ENCODE measurements around the gene MAST2.
"Not testable (repeated sequence)": the region's sequence is repeated elsewhere in the genome, so short reads cannot be mapped to it uniquely, and the experiment has no call there.

Gene MAST2

GRCh38 chr1:45857755-45858492 is 54.5 kb downstream of the MAST2 start:
- DNase-seq (ENCODE audit: low spot score) = not testable (repeated sequence)

GRCh38 chr1:45859221-45859620 is 55.8 kb downstream of the MAST2 start:
- DNase-seq (ENCODE audit: low spot score) = no peak

- DNase-seq (ENCODE audit: low spot score) = no peak
These were observed 58.6 kb downstream of the MAST2 start for GRCh38 chr1:45862008-45862407.

- DNase-seq (ENCODE audit: low spot score) = no peak
These were observed 59.8 kb downstream of the MAST2 start for GRCh38 chr1:45863218-45863617.

GRCh38 chr1:45864167-45865106 is 61.0 kb downstream of the MAST2 start:
- DNase-seq (ENCODE audit: low spot score) = no peak

GRCh38 chr1:45867697-45868348 is 64.4 kb downstream of the MAST2 start:
- no peak for DNase-seq (ENCODE audit: low spot score)

- DNase-seq (ENCODE audit: low spot score) = no peak
These were observed 65.4 kb downstream of the MAST2 start for GRCh38 chr1:45868861-45869260.

GRCh38 chr1:45870500-45870899 is 67.1 kb downstream of the MAST2 start:
- DNase-seq (ENCODE audit: low spot score) = no peak

- DNase-seq (ENCODE audit: low spot score) = not testable (repeated sequence)
These were observed 68.9 kb downstream of the MAST2 start for GRCh38 chr1:45872173-45872801.

GRCh38 chr1:45876000-45876617 is 72.7 kb downstream of the MAST2 start:
- no peak for DNase-seq (ENCODE audit: low spot score)

- DNase-seq (ENCODE audit: low spot score) = no peak
These were observed 73.9 kb downstream of the MAST2 start for GRCh38 chr1:45877264-45877663.

GRCh38 chr1:45879885-45880598 is 76.6 kb downstream of the MAST2 start:
- no peak for DNase-seq (ENCODE audit: low spot score)

GRCh38 chr1:45880930-45881329 is 77.5 kb downstream of the MAST2 start:
- no peak for DNase-seq (ENCODE audit: low spot score)

GRCh38 chr1:45883658-45884057 is 80.2 kb downstream of the MAST2 start:
- no peak for DNase-seq (ENCODE audit: low spot score)

GRCh38 chr1:45884700-45885099 is 81.3 kb downstream of the MAST2 start:
- DNase-seq (ENCODE audit: low spot score) = no peak

GRCh38 chr1:45886229-45886628 is 82.8 kb downstream of the MAST2 start:
- DNase-seq (ENCODE audit: low spot score) = no peak

GRCh38 chr1:45887156-45887842 is 83.9 kb downstream of the MAST2 start:
- DNase-seq (ENCODE audit: low spot score) = no peak

GRCh38 chr1:45890078-45890477 is 86.7 kb downstream of the MAST2 start:
- no peak for DNase-seq (ENCODE audit: low spot score)

- DNase-seq (ENCODE audit: low spot score) = no peak
These were observed 87.7 kb downstream of the MAST2 start for GRCh38 chr1:45891087-45891486.

GRCh38 chr1:45892068-45892785 is 88.8 kb downstream of the MAST2 start:
- no peak for DNase-seq (ENCODE audit: low spot score)

All from CD4-positive, alpha-beta T cell treated with Interleukin-2 at 100 ng/mL for 4 hours (primary cell).